Left ventricle myocardium inferior (tissue), 1 donor: ENCODE results near the gene TAF1C. TPM values are rescaled to one million over a fixed set of nuclear protein-coding genes. Genes with fewer than 3 reads are reported as not detected.
"Not testable (repeated sequence)": the region's sequence is repeated elsewhere in the genome, so short reads cannot be mapped to it uniquely, and the experiment has no call there.

Source experiments
- DNase-seq: peaks from one replicate; pipeline ENCODE4 v3.0.0-alpha.2; 2020
- H3K27ac ChIP-seq: fragments of 200-600 bp; replicated peaks from 2 replicates; pipeline ENCODE4 v1.8.0; 2021
- H3K27me3 ChIP-seq: fragments of 200-600 bp; 2 replicates; pipeline ENCODE4 v1.8.0; 2021; ENCODE audit warnings: low read depth
- H3K36me3 ChIP-seq: fragments of 200-600 bp; 2 replicates; pipeline ENCODE4 v1.8.0; 2021
- H3K4me1 ChIP-seq: fragments of 200-600 bp; 2 replicates; pipeline ENCODE4 v1.8.0; 2021
- H3K4me3 ChIP-seq: fragments of 200-600 bp; 2 replicates; pipeline ENCODE4 v1.8.0; 2021; ENCODE audit warnings: mild to moderate bottlenecking, moderate library complexity
- H3K9me3 ChIP-seq: fragments of 200-600 bp; replicated peaks from 2 replicates; pipeline ENCODE4 v1.8.0; 2021
- CTCF ChIP-seq: fragments of 200-600 bp; IDR thresholded peaks from 2 replicates; pipeline ENCODE4 v1.8.0; 2021; ENCODE audit warnings: antibody characterized with exemption, mild to moderate bottlenecking, borderline replicate concordance
- intact Hi-C: fragments of 100-400 bp; cut with micrococcal nuclease; formaldehyde crosslinking; loops from one replicate; pipeline ENCODE4 v1.11.0; 2022
- total RNA-seq: library from RNA; stranded (reverse); fragmentation: NEBNext Ultra II Directional; extraction: Animal tissue kit (Norgen Biotek cat#: 25700); gene quantifications from one replicate; pipeline ENCODE4 v1.2.1, GENCODE V29; 2021
- donor health status: DM: no; HTN: yes; CAD: no; lungs with severe emphysema.

Gene TAF1C
- total RNA-seq, 1 donor from 2014 or later: 29.0 TPM

- Histone ChIP-seq H3K4me1 (peaks cover 8% of the 10 kb centered on the region), H3K27ac (no peak overlapping the region), H3K9me3 (no peaks in the 10 kb centered on the region), H3K27me3 (no peaks in the 10 kb centered on the region), H3K36me3 (no peaks in the 10 kb centered on the region), H3K4me3 (no peak overlapping the region)
- TF ChIP-seq CTCF: no peak
- no peak for DNase-seq
- intact Hi-C loops: no loop called here
Measured at GRCh38 chr16:84209989-84210388, 23.1 kb upstream of the TAF1C start.

- H3K9me3 ChIP-seq: no peaks in the 10 kb centered on the region
- no peaks in the 10 kb centered on the region for H3K36me3 ChIP-seq
- no peak for TF ChIP-seq CTCF
- H3K4me1 ChIP-seq: no peaks in the 10 kb centered on the region
- intact Hi-C loops: no loop called here
- no peak for DNase-seq
- H3K27me3 ChIP-seq: no peaks in the 10 kb centered on the region
- H3K4me3 ChIP-seq: no peak overlapping the region
- no peak overlapping the region for H3K27ac ChIP-seq
Measured at GRCh38 chr16:84207879-84208278, 21.0 kb upstream of the TAF1C start.

- Histone ChIP-seq H3K4me3 (no peak overlapping the region), H3K9me3 (no peaks in the 10 kb centered on the region), H3K27ac (no peak overlapping the region), H3K36me3 (no peaks in the 10 kb centered on the region), H3K27me3 (no peaks in the 10 kb centered on the region), H3K4me1 (no peaks in the 10 kb centered on the region)
- DNase-seq: no peak
- intact Hi-C loops: no loop called here
- TF ChIP-seq CTCF: no peak
Measured at GRCh38 chr16:84207251-84207650, 20.4 kb upstream of the TAF1C start.

DNA sequence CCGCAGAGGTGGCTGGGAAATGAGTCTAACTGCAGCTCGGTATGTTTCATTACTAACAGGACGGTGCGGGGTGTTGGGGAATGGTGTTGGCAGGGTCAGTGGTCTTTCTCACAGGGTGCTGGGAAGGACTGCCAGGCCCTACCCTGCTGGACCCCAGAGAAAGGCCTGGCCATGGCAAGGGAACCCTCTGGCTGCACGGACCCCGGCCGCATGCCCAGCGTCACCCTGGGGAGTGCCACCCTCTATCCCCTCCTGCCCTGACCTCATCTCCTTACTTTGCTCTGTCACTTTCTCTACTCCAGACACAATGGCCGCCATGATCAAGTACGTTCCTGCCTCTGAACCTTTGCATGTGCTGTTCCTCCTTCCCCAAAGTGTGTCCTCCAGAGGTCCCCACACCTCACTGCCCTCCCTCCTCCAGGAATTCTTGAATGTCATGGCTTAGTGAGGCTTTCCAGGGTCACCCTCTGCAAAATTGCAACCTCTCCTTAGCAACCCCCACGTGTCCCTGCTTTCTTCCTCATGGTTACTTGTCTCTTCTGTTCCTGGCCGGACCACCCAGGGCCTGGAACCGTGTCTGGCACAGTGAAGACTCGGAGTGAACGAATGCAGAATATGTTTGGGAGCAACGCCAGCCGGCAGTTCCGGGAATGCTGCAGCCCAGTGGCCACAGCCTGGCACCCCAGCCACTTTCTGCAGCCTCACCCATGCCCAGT lies 19.3 kb upstream of the TAF1C start:
- no peak for TF ChIP-seq CTCF
- H3K27me3 ChIP-seq: no peaks in the 10 kb centered on the region
- DNase-seq: no peak
- H3K9me3 ChIP-seq: no peaks in the 10 kb centered on the region
- intact Hi-C loops: no loop called here
- no peaks in the 10 kb centered on the region for H3K36me3 ChIP-seq
- no peak overlapping the region for H3K27ac ChIP-seq
- no peaks in the 10 kb centered on the region for H3K4me1 ChIP-seq
- H3K4me3 ChIP-seq: no peak overlapping the region

- intact Hi-C loops, DNase-seq, H3K4me3 ChIP-seq, H3K27ac ChIP-seq, H3K27me3 ChIP-seq, H3K36me3 ChIP-seq, H3K9me3 ChIP-seq, H3K4me1 ChIP-seq: not testable (repeated sequence)
Measured at GRCh38 chr16:84205123-84205522, 18.3 kb upstream of the TAF1C start.

- H3K27me3 ChIP-seq, intact Hi-C loops, DNase-seq, H3K27ac ChIP-seq, H3K9me3 ChIP-seq, H3K36me3 ChIP-seq, H3K4me3 ChIP-seq, H3K4me1 ChIP-seq: not testable (repeated sequence)
Measured at GRCh38 chr16:84204551-84204950, 17.7 kb upstream of the TAF1C start.
